K562 (cell line): ENCODE measurements around the gene LRP1B.

ENCODE experiments used
- HNRNPK ChIP-seq: fragments of 200-400 bp; formaldehyde crosslinking; IDR thresholded peaks from one replicate; pipeline ENCODE4 v1.6.1; 2018; ENCODE audit warnings: mild to moderate bottlenecking, low read depth, low read length; ENCODE audit not compliant: poor library complexity, severe bottlenecking
- TF ChIP-seq, protein P1 (sequence below): sonication (generic); formaldehyde crosslinking; IDR thresholded peaks from 2 replicates; pipeline ENCODE4 v1.9.0; 2022; ENCODE audit warnings: mild to moderate bottlenecking, missing genetic modification reagents

DNA sequence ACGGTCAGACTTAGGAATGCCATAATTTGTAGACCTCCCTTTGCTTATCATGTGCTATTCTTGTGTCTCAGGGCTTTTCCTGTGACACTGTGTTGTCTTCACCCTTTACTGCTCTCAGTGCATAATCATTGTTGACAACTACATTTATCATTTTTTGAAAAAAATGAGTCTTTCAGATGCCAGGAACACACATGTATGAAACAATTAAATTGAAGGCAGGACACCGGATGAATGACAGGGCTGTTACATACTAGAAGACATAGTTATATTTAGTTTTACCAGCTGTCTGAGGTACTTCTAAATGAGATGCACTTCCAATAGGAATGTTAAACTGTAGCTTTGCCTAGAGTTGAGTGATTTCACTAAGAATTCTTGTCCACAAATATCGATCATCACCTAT lies 243.5 kb downstream of the LRP1B start:
- TF ChIP-seq HNRNPK = no peak
- TF ChIP-seq, protein P1, sequence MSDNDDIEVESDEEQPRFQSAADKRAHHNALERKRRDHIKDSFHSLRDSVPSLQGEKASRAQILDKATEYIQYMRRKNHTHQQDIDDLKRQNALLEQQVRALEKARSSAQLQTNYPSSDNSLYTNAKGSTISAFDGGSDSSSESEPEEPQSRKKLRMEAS (CRISPR knock-in tag) = no peak
